ENCODE measurements around the gene PIGU. TPM values are rescaled to one million over a fixed set of nuclear protein-coding genes. Genes with fewer than 3 reads are reported as not detected.
"Not testable (repeated sequence)": the region's sequence is repeated elsewhere in the genome, so short reads cannot be mapped to it uniquely, and the experiment has no call there.

PIGU gene
- 10 to 100 TPM; 20.1 to 20.6 TPM for total RNA-seq

GRCh38 chr20:34676642-34677373, at the start of gene PIGU:
TSS of gene PIGU (minus strand) at chr20:34677092. CDS start at chr20:34677085, 7 bp downstream.
- Mint-ChIP-seq H3K27ac (peak within 1 kb of the TSS; percentile 80 to 85), H3K4me1 (ENCODE audit: low read depth in 2 of 2) (peaks cover 13 to 22% of the 10 kb centered on the region in 2 donors), H3K36me3 (no peaks in the 10 kb centered on the region), H3K4me3 (peak within 1 kb of the TSS; percentile 95), H3K27me3 (no peaks in the 10 kb centered on the region), H3K9me3 (no peaks in the 10 kb centered on the region)
- peak; percentile 97 for DNase-seq (ENCODE audit: low spot score)
- ATAC-seq: peak; percentile 99

DNA sequence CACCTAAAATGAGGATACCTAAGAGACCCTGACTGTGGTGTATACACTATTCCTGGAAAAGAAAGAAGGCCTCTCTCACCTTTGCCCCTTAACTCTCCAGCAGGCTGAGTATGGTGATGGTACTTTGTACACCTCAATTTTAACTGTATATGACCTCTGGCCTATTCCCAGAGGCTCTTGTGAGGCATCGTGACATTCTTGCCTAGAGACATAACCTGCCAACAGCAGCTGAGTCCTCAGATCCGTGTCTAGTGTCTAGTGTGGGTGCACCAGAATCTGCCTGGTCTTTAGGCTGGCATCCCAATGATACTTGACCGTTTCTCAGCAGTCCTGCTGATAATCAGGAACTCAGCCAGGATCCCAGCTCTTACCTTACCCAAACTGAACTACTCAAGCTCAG, 47.3 kb upstream of the PIGU start:
- no peaks in the 10 kb centered on the region for H3K27me3 Mint-ChIP-seq
- peaks cover 12% of the 10 kb centered on the region for H3K36me3 Mint-ChIP-seq
- H3K27ac Mint-ChIP-seq: no peak overlapping the region
- no peaks in the 10 kb centered on the region for H3K9me3 Mint-ChIP-seq
- DNase-seq (ENCODE audit: low spot score): no peak
- no peak overlapping the region for H3K4me3 Mint-ChIP-seq
- H3K4me1 Mint-ChIP-seq (ENCODE audit: low read depth in 2 of 2): peaks cover 0 to 4% of the 10 kb centered on the region in 2 donors
- no peak for ATAC-seq

- not testable (repeated sequence) for DNase-seq (ENCODE audit: low spot score); H3K9me3 Mint-ChIP-seq; H3K4me1 Mint-ChIP-seq (ENCODE audit: low read depth in 2 of 2); H3K27me3 Mint-ChIP-seq; H3K4me3 Mint-ChIP-seq; ATAC-seq; H3K27ac Mint-ChIP-seq
- peaks cover 12% of the 10 kb centered on the region for H3K36me3 Mint-ChIP-seq
Measured at GRCh38 chr20:34722560-34722959, 45.7 kb upstream of the PIGU start.

DNA sequence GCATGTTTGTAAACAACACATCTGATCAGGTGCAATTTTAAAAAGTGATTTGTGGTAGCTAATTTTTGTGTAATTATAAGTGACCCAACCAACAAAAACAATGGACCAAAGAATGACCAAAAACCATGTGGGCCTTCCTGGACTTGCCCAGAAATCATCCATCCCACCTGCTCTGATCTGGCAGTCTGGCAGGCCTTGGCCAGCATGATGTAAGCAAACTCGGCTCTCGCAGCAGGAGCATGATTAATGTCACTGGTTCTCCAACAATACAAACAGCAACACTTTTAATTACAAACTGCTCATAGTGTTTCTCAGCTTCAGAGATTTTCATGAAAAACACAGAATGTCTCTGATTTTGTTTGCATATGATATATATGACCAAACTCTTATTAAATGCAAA, 43.4 kb upstream of the PIGU start:
- H3K4me3 Mint-ChIP-seq: no peak overlapping the region
- no peak overlapping the region for H3K27ac Mint-ChIP-seq
- H3K27me3 Mint-ChIP-seq: no peaks in the 10 kb centered on the region
- H3K4me1 Mint-ChIP-seq (ENCODE audit: low read depth in 2 of 2): peaks cover 0 to 4% of the 10 kb centered on the region in 2 donors
- peaks cover 2% of the 10 kb centered on the region for H3K36me3 Mint-ChIP-seq
- ATAC-seq: no peak
- no peaks in the 10 kb centered on the region for H3K9me3 Mint-ChIP-seq
- no peak for DNase-seq (ENCODE audit: low spot score)

DNA sequence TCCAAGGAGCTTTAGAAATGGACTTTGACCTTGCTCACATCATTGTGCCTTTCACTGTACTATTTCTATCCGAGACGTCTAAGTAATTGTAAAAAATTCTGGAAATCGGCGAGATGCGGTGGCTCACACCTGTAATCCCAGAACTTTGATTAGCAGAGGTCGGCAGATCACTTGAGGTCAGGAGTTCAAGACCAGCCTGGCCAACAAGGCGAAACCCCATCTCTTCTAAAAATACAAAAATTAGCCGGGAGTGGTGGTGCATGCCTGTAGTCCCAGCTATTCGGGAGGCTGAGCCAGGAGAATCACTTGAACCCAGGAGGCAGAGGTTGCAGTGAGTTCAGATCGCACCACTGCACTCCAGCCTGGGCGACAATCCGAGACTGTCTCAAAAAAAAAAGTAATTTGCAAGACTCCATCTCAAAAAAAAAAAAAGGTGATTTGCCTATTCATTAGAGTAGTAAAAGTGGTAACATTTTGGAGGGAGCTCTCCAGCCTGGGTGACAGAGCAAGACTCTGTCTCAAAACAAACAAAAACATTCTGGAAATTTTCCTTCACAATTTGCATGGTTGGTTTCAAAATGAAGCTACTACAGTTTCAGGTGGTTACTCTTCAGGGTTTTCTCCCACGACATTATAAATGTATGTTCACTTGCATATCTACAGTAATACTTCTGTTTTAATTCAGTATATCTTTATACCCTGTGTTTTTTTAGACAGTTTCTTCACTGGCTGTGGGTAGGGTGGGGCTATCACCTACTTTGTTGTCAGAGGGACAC, 42.5 kb upstream of the PIGU start:
- peak; percentile 60 to 85 for ATAC-seq
- not testable (repeated sequence) for H3K4me3 Mint-ChIP-seq; H3K4me1 Mint-ChIP-seq (ENCODE audit: low read depth in 2 of 2); H3K9me3 Mint-ChIP-seq; H3K27ac Mint-ChIP-seq; DNase-seq (ENCODE audit: low spot score); H3K27me3 Mint-ChIP-seq; H3K36me3 Mint-ChIP-seq

GRCh38 chr20:34717230-34718095, 40.6 kb upstream of the PIGU start:
- peaks cover 8% of the 10 kb centered on the region for H3K36me3 Mint-ChIP-seq
- H3K4me1 Mint-ChIP-seq (ENCODE audit: low read depth in 2 of 2): peaks cover 0 to 13% of the 10 kb centered on the region in 2 donors
- H3K9me3 Mint-ChIP-seq: no peaks in the 10 kb centered on the region
- no peak for DNase-seq (ENCODE audit: low spot score)
- H3K27me3 Mint-ChIP-seq: no peaks in the 10 kb centered on the region
- no peak for ATAC-seq
- H3K4me3 Mint-ChIP-seq: no peak overlapping the region
- no peak overlapping the region for H3K27ac Mint-ChIP-seq

DNA sequence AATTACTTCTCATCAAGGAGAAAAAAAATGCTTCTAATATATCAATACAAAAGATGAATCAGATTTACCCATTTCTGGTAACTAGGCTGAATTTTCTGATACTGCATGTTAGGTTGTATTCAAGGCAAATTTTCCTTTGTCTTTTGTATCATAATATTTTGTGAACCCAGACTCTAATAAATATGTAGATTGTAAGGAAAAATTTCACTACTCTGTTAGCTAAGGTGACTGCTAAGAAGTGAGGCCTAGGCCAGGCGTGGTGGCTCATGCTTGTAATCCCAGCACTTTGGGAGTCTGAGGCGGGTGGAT, 40.0 kb upstream of the PIGU start:
- Mint-ChIP-seq H3K27me3 (no peaks in the 10 kb centered on the region), H3K4me3 (no peak overlapping the region), H3K27ac (no peak overlapping the region), H3K36me3 (peaks cover 8% of the 10 kb centered on the region), H3K4me1 (ENCODE audit: low read depth in 2 of 2) (peaks cover 0 to 13% of the 10 kb centered on the region in 2 donors), H3K9me3 (no peaks in the 10 kb centered on the region)
- ATAC-seq: no peak
- no peak for DNase-seq (ENCODE audit: low spot score)

DNA sequence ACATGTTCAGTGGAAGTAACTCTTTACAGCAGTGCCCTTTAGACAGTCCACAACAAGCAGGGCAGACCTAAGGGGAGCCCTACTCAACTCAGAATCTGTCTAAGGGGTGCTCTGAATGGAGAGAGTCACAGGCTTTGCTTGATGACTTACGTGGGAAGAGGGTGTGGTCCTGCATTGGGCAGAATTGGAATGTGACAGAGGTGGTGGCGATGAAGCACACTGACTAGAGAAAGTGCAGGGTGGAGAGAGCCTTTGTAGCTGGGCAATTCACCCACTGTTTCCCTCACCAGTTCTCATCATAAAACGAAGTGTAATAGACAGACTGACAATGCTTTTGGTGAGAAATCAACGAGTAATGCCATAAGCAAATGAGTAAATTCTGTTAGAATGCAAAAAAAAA, 38.5 kb upstream of the PIGU start:
- no peak overlapping the region for H3K27ac Mint-ChIP-seq
- no peaks in the 10 kb centered on the region for H3K27me3 Mint-ChIP-seq
- ATAC-seq (no peak), DNase-seq (ENCODE audit: low spot score) (no peak)
- H3K4me3 Mint-ChIP-seq: no peak overlapping the region
- H3K36me3 Mint-ChIP-seq: peaks cover 8% of the 10 kb centered on the region
- peaks cover 6 to 18% of the 10 kb centered on the region in 2 donors for H3K4me1 Mint-ChIP-seq (ENCODE audit: low read depth in 2 of 2)
- no peaks in the 10 kb centered on the region for H3K9me3 Mint-ChIP-seq

GRCh38 chr20:34713944-34714515, 37.1 kb upstream of the PIGU start:
- DNase-seq (ENCODE audit: low spot score); ATAC-seq; H3K4me3 Mint-ChIP-seq; H3K27me3 Mint-ChIP-seq; H3K9me3 Mint-ChIP-seq; H3K36me3 Mint-ChIP-seq; H3K27ac Mint-ChIP-seq: not testable (repeated sequence)
- H3K4me1 Mint-ChIP-seq (ENCODE audit: low read depth in 2 of 2): peaks cover 9 to 20% of the 10 kb centered on the region in 2 donors

DNA sequence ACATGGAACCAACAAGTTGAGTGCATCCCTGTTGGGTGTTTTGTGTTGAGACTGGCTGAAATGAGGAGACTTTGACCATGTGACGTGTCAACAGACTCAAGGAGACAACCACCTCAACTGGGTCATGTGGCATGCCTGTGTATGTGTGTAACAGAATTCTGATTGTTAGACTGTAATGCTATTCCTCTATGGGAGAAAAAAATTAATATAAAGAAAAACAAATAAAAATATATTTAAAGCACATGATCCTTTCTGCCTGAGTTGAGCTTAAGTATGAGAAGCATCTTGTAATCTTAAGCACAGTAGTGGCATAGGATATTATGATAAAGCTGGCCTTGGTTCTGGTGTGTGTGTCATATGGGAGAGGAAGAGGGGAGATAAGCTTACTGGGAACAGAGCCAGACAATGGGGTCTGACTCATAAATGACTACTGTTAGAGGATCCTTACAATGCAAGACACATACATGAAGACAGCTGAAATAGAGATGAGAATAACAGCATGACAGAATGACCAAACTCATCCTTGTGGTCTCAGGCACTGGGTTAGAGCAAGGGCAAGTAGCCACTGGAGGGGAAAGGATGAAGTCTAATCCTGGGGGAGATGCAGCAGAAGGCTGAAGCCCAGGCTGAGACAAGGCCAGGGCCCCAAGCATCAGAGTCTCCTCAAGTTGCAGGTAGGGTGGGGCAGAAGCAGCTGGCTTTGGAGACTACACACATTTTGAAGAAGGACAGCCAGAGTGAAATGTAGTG, 36.5 kb upstream of the PIGU start:
- Mint-ChIP-seq H3K36me3 (peaks cover 8% of the 10 kb centered on the region), H3K9me3 (no peaks in the 10 kb centered on the region), H3K27me3 (no peaks in the 10 kb centered on the region), H3K27ac (no peak overlapping the region), H3K4me3 (no peak overlapping the region), H3K4me1 (ENCODE audit: low read depth in 2 of 2) (peaks cover 13 to 25% of the 10 kb centered on the region in 2 donors)
- ATAC-seq (no peak), DNase-seq (ENCODE audit: low spot score) (no peak)

- Mint-ChIP-seq H3K9me3 (no peaks in the 10 kb centered on the region), H3K27me3 (no peaks in the 10 kb centered on the region), H3K36me3 (peaks cover 8% of the 10 kb centered on the region), H3K4me1 (ENCODE audit: low read depth in 2 of 2) (peaks cover 14 to 30% of the 10 kb centered on the region in 2 donors), H3K27ac (no peak overlapping the region), H3K4me3 (no peak overlapping the region)
- DNase-seq (ENCODE audit: low spot score) (no peak), ATAC-seq (no peak)
Measured at GRCh38 chr20:34712525-34713192, 35.8 kb upstream of the PIGU start.

GRCh38 chr20:34711813-34712430, 35.0 kb upstream of the PIGU start:
- Mint-ChIP-seq H3K4me1 (ENCODE audit: low read depth in 2 of 2) (peaks cover 17 to 30% of the 10 kb centered on the region in 2 donors), H3K36me3 (peaks cover 8% of the 10 kb centered on the region), H3K9me3 (no peaks in the 10 kb centered on the region), H3K27ac (no peak overlapping the region), H3K4me3 (no peak overlapping the region), H3K27me3 (no peaks in the 10 kb centered on the region)
- DNase-seq (ENCODE audit: low spot score) (no peak), ATAC-seq (no peak)
